NOMO-1 treated with dmso at 0.1 percent for 144 hours (cell line): Measurements from ENCODE around the gene CHD1.
A peak's percentile ranks its signal among the peaks of the same experiment; 100 is the strongest.
"Not testable (repeated sequence)": the region's sequence is repeated elsewhere in the genome, so short reads cannot be mapped to it uniquely, and the experiment has no call there.

ENCODE experiments used
- DNase-seq: peaks from one replicate; lab custom pipeline; 2025; ENCODE audit not compliant: unreplicated experiment; lab: John Stamatoyannopoulos, UW

CHD1 gene

DNA sequence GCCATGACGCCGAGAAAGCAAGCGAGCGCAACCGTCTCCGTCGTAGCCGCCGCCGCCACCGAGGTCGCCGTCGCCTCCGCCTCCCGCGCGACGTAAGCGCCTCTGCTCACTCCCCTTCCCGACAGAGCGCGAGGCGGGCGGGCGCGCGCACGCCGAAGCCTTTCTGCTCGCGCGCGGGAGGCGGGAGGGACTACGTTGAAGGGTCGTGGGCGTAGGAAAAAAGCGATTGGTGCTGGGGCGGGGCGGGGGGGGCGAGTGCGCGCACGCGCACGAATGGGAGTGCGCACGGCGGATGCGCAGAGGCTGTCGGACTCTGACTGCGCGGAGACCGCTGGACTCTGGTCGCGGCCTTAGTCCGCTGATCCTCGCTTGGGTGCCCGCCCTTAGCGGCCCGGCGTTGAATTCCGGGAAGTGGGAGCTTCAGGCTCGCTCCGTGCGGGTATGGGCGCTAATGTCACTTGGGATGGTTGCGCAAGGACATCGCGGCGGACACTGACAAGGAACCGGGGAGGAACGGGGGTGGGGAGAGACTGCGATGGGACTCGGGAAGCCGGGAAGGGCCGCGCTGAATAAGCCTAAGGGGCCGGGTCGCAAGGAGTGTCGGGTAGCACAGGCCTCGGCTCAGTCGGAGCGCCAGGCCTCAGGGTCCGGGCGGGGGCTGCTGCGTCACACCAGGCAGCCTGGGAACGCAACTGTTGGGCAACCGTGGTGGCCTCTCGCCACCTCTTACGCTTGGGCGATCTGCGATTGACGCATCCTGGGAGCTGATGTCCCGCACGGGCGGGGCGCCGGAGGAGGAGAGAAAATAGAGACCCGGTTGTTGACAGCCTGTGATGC lies at the start of gene CHD1:
Gene CHD1, minus strand, starts transcription at position 135 of the 837 bp plus-strand sequence. CDS start 2,621 bp downstream, outside the sequence.
- peak; percentile 92 for DNase-seq

GRCh38 chr5:98978528-98978927 lies 49.7 kb upstream of the CHD1 start:
- DNase-seq, result no peak

DNA sequence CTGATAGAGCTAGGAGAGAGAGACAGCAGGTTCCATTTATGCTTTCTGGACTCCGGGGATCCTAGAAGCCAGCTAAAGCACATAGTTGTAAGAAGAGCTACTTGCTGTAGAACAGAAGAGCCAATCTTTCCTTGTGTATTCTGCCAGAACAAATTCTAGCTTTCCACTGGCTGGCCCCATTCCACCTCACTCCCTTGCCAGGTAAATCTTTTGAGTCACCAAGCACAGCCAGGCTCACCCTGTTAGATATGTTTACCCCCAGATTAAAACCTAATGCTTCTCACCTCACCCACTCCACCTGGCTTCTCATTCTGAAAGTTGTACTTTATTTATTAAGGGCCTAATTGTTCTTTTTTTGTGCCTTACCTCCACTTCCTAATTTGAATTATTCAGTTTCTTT lies 48.9 kb upstream of the CHD1 start:
- DNase-seq, result no peak

DNA sequence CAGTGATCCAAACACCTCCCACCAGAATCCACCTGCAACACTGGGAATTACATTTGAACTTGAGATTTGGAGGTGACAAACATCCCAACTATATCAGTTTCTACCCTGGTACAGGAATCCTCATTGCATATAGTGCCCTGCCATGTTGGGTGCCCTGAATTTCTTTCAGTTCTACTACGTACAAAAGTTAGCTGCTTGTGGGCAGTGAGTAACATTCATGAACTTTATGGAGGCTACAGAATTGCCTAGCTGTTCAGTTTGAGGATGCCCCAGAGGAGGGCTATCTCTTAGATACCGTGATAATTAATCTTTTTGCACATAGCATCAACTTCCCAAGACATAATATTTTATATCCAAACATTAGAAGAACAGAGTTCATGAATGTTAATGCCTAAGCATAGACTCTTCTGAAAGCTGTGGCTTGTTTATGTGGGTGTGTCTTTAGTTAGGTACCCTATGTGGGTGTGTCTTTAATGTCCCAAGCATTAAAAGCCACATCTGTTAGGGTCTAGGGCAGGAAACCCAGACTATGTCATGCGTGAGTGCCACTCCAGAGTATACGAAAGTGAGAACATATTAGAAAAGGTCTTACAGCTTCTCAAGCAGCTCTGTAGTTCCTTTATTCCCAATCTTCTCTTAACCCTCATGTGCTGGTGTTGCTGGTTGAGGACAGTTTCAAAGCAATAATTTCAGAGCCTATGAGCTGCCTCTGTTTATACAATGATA lies 47.0 kb upstream of the CHD1 start:
- DNase-seq, result no peak

DNA sequence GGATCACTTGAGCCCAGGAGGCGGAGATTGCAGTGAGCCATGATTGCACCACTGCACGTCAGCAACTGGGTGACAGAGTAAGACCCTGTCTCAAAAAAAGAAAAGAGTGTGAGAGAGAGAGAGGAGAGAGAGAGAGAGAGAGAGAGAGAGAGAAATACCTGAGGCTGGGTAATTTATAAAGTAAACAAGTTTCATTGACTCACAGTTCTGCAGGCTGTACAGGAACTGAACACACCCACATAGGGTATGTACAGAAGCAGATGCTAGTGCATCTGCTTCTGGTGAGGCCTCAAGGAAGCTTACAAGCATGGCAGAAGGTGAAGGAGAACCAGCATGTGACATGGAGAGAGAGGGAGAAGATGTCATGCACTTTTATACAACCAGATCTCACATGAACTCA lies 46.4 kb upstream of the CHD1 start:
- no peak for DNase-seq

- no peak for DNase-seq
These were observed 40.6 kb upstream of the CHD1 start for GRCh38 chr5:98969400-98969799.

GRCh38 chr5:98968056-98968564 lies 39.3 kb upstream of the CHD1 start:
- DNase-seq, result no peak

GRCh38 chr5:98965226-98965625 lies 36.4 kb upstream of the CHD1 start:
- no peak for DNase-seq

DNA sequence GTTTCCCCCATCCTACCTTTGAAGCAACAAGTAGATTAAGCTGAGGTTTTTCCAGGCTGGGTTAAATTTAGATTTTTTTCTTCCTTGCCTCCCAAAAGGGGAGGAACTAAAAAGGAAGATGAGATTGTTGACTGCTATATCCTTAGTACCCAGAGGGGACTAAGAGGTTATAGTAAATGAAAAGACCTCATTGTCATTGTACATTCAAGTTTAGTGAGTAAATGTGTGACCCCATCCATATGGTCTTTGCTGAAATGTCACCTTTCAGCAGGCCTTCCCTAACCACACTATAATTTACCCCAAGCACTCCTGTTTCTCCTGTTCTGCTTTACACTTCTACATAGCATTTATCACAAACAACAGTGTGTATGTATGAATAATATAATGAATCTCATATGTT lies 35.8 kb upstream of the CHD1 start:
- DNase-seq, result no peak

DNA sequence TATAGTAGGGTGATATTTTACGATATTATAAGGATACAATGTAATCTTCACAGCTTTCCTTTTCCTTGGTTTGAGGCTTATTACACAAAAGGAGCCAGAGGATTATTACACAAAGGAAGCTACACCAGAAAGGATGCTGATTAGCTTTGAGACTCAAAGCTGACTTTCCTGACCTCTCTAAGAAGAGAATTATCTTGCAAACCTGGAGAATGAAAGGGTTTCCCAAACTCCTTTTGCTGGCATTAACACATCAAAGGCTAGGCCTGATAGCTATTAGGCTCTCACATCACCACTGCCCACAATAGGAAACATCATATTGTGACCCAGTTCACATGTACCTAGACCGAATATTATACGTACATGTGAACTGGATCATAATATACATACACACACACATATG lies 34.2 kb upstream of the CHD1 start:
- no peak for DNase-seq

GRCh38 chr5:98962587-98962986 lies 33.8 kb upstream of the CHD1 start:
- no peak for DNase-seq

GRCh38 chr5:98961665-98962344 lies 33.0 kb upstream of the CHD1 start:
- peak; percentile 8 for DNase-seq

- DNase-seq, result no peak
These were observed 28.5 kb upstream of the CHD1 start for GRCh38 chr5:98957307-98957706.

DNA sequence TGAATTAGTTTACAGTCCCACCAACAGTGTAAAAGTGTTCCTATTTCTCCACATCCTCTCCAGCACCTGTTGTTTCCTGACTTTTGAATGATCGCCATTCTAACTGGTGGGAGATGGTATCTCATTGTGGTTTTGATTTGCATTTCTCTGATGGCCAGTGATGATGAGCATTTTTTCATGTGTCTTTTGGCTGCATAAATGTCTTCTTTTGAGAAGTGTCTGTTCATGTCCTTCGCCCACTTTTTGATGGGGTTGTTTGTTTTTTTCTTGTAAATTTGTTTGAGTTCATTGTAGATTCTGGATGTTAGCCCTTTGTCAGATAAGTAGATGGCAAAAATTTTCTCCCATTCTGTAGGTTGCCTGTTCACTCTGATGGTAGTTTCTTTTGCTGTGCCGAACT lies 27.1 kb upstream of the CHD1 start:
- DNase-seq, result not testable (repeated sequence)

DNA sequence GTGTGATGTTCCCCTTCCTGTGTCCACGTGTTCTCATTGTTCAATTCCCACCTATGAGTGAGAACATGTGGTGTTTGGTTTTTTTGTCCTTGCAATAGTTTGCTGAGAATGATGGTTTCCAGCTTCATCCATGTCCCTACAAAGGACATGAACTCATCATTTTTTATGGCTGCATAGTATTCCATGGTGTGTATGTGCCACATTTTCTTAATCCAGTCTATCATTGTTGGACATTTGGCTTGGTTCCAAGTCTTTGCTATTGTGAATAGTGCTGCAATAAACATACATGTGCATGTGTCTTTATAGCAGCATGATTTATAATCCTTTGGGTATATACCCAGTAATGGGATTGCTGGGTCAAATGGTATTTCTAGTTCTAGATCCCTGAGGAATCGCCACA lies 26.7 kb upstream of the CHD1 start:
- not testable (repeated sequence) for DNase-seq

DNA sequence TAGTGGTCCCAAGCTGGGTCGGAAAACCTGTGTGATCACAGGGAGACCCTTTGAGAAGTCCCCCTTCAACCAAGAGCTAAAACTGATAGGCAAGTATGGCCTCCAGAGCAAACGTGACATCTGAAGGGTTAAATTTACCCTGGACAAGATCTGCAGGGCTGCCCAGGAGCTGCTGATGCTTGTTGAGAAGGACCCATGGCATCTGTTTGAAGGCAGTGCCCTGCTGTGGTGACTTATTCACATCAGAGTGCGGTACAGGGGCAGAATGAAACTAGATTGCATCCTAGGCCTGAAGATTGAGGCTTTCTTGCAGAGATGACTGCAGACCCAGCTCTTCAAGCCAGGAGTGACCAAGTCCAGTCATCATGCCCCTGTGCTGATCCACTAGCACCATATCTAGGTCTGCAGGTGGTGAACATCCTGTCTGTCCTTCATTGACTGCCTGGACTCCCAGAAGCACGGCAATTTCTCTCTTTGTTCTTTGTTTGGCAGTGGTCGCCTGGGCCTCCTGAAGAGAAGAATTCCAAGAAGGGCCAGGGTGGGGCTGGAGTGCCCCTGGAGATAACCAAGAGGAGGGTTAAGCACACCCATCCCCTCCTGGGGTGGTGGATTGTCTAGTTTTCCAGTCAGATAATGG lies 25.7 kb upstream of the CHD1 start:
- DNase-seq, result no peak

GRCh38 chr5:98942847-98943246 lies 14.0 kb upstream of the CHD1 start:
- no peak for DNase-seq

- DNase-seq, result peak; percentile 32
These were observed 12.5 kb upstream of the CHD1 start for GRCh38 chr5:98941131-98941883.

GRCh38 chr5:98940581-98940980 lies 11.8 kb upstream of the CHD1 start:
- no peak for DNase-seq

DNA sequence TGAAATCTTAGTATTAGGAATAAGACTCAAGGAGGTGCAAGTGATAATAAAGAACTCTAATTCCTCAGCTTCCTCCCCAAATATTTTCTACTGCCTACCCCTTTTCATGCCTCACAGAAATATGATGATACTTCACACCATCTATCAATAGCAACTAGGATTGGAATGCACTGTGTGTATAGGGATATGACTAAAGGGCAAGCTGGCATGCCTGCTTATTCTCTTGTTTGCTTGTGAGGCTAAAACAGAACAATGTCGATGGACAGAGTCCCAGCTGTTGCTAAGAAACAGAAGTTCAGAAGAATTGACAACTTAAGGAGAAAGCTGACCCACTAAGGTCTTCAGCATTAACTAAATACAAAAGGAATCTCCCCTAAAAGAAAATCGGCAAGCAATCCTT lies 9.7 kb upstream of the CHD1 start:
- DNase-seq, result no peak
